HG03025 (cell line): Measurements from ENCODE around the gene DHX38.

Experiments used
- ATAC-seq: cut with Tn5 transposase; IDR thresholded peaks from one replicate; pipeline ENCODE4 v1.9.1; 2021; ENCODE audit warnings: mild to moderate bottlenecking, moderate library complexity; ENCODE audit not compliant: unreplicated experiment, low FRiP score

Gene DHX38

GRCh38 chr16:72159801-72160200 lies 66.2 kb downstream of the DHX38 start:
- no peak for ATAC-seq

GRCh38 chr16:72162105-72162692 lies 68.6 kb downstream of the DHX38 start:
- ATAC-seq: no peak
